Liver (tissue), 9 donors: Measurements from ENCODE around the gene APOBEC3G. TPM values are rescaled to one million over a fixed set of nuclear protein-coding genes. Genes with fewer than 3 reads are reported as not detected.
"Not testable (repeated sequence)": the region's sequence is repeated elsewhere in the genome, so short reads cannot be mapped to it uniquely, and the experiment has no call there.

Source experiments
- DNase-seq: peaks from one replicate; pipeline ENCODE4 v3.0.0-alpha.2; 2017; ENCODE audit warnings: low spot score
- H3K27ac ChIP-seq, 2 donors: one replicate each; pipeline ENCODE4 v1.7.0; 2013; ENCODE audit warnings: inconsistent platforms in 2 of 2, low read length in 2 of 2, control low read depth in 1 of 2, low read depth in 1 of 2, mild to moderate bottlenecking in 1 of 2
- H3K27me3 ChIP-seq, 4 donors: one replicate each; pipeline versions ENCODE4 v1.6.1 to v1.7.0; 2013; ENCODE audit warnings: low read length in 3 of 4, inconsistent platforms in 1 of 4, mild to moderate bottlenecking in 1 of 4, moderate library complexity in 1 of 4; ENCODE audit not compliant: control insufficient read depth in 4 of 4, insufficient read depth in 4 of 4
- H3K36me3 ChIP-seq, 4 donors: one replicate each; pipeline versions ENCODE4 v1.6.1 to v1.7.0; 2013; ENCODE audit warnings: low read length in 3 of 4, mild to moderate bottlenecking in 3 of 4, low read depth in 1 of 4, moderate library complexity in 1 of 4; ENCODE audit not compliant: control insufficient read depth in 4 of 4, insufficient read depth in 3 of 4
- H3K4me1 ChIP-seq, 4 donors: one replicate each; pipeline versions ENCODE4 v1.6.1 to v1.7.0; 2013; ENCODE audit warnings: low read length in 3 of 4, mild to moderate bottlenecking in 3 of 4, moderate library complexity in 1 of 4; ENCODE audit not compliant: control insufficient read depth in 4 of 4, insufficient read depth in 4 of 4
- H3K4me3 ChIP-seq, 3 donors: one replicate each; pipeline versions ENCODE4 v1.6.1 to v1.7.0; 2013; ENCODE audit warnings: low read length in 3 of 3, control low read depth in 1 of 3, low read depth in 1 of 3, mild to moderate bottlenecking in 1 of 3
- H3K9ac ChIP-seq, 2 donors: one replicate each; pipeline ENCODE4 v1.7.0; 2013; ENCODE audit warnings: low read length in 2 of 2, mild to moderate bottlenecking in 2 of 2, moderate library complexity in 2 of 2, control low read depth in 1 of 2, low read depth in 1 of 2
- H3K9me3 ChIP-seq, 4 donors: one replicate each; pipeline versions ENCODE4 v1.6.1 to v1.7.0; 2013; ENCODE audit warnings: low read length in 3 of 4; ENCODE audit not compliant: control insufficient read depth in 4 of 4
- EGR1 ChIP-seq, 2 donors: IDR thresholded peaks; 2 replicates each; pipeline ENCODE4 v1.6.1; 2016 to 2018; ENCODE audit warnings: antibody characterized with exemption in 2 of 2, low read depth in 2 of 2
- FOXA2 ChIP-seq: IDR thresholded peaks from 2 replicates; pipeline ENCODE4 v1.6.1; 2016; ENCODE audit warnings: antibody characterized with exemption
- HNF4A ChIP-seq, 2 donors: conservative IDR thresholded peaks; 2 replicates each; pipeline ENCODE4 v1.6.1; 2016; ENCODE audit warnings: antibody characterized with exemption in 2 of 2, mild to moderate bottlenecking in 2 of 2
- RAD21 ChIP-seq, 2 donors: IDR thresholded peaks; 2 replicates each; pipeline ENCODE4 v1.6.1; 2016; ENCODE audit warnings: antibody characterized with exemption in 2 of 2, mild to moderate bottlenecking in 2 of 2
- TAF1 ChIP-seq: conservative IDR thresholded peaks from 2 replicates; pipeline ENCODE4 v1.6.1; 2016; ENCODE audit warnings: antibody characterized with exemption, mild to moderate bottlenecking
- WGBS: extraction: QIAGEN DNeasy Blood & Tissue Kit; methylation state at CpG from one replicate; pipeline ENCODE4 v1.1.7; 2013; 5-methylcytosine and 5-hydroxymethylcytosine counted together
- polyA plus RNA-seq, 2 donors: library from polyadenylated mRNA; stranded (reverse) in 1 of 2; unstranded in 1 of 2; fragments of 200-250 nt in 1 of 2; fragments of >200 nt in 1 of 2; fragmentation: Nextera tagmentation in 1 of 2; extraction: Ambion mirVana in 1 of 2; gene quantifications; one replicate each; pipeline versions ENCODE4 v1.2.1 to v1.2.3, GENCODE V29; 2013 to 2015
- total RNA-seq, 2 donors: library from RNA; depleted of rRNA; stranded (reverse); fragments of >200 nt; gene quantifications; one replicate each; pipeline ENCODE4 v1.2.3, GENCODE V29; 2014
- donor health status: healthy.
- donor health status: healthy.
- donor health status: healthy.
- donor health status: healthy.
- donor health status: healthy.

Gene APOBEC3G
- total and polyA plus RNA-seq, 4 donors = 1.9 to 9.2 (median 2.9) TPM

GRCh38 chr22:39039306-39040126, 37.6 kb upstream of the APOBEC3G start:
- peaks cover 0 to 8% (median 6%) of the 10 kb centered on the region in 4 donors for H3K4me1 ChIP-seq
- no peak overlapping the region for H3K27ac ChIP-seq
- TF ChIP-seq HNF4A (conservative IDR thresholded peaks at IDR 0.05) = peak in 1 of 2 donors; percentile 4
- TF ChIP-seq EGR1 (IDR thresholded peaks at IDR 0.05; ENCODE audit: low read depth in 2 of 2) = no peak
- no peak overlapping the region for H3K4me3 ChIP-seq
- WGBS = 90% methylated on average over 19 of the region's 19 CpGs
- no peaks in the 10 kb centered on the region for H3K9me3 ChIP-seq
- H3K9ac ChIP-seq = no peak overlapping the region
- DNase-seq = no peak
- no peaks in the 10 kb centered on the region for H3K27me3 ChIP-seq
- H3K36me3 ChIP-seq = no peaks in the 10 kb centered on the region

- H3K27ac ChIP-seq = not testable (repeated sequence)
Observed at GRCh38 chr22:39040155-39040537, 36.9 kb upstream of the APOBEC3G start.

GRCh38 chr22:39040538-39041296, 36.4 kb upstream of the APOBEC3G start, which contains the start of gene APOBEC3F:
TSS of gene APOBEC3F (plus strand) at chr22:39040864. CDS start at chr22:39040961, 97 bp downstream.
- peak within 1 kb of the TSS; percentile 49 to 87 for H3K27ac ChIP-seq
- not testable (repeated sequence) for H3K9ac ChIP-seq, H3K4me1 ChIP-seq, H3K36me3 ChIP-seq, H3K27me3 ChIP-seq, H3K9me3 ChIP-seq
- DNase-seq = peak; percentile 55
- TF ChIP-seq RAD21 (IDR thresholded peaks at IDR 0.05) (peak in 1 of 2 donors; percentile 17), TAF1 (peak; percentile 25)
- H3K4me3 ChIP-seq = peak within 1 kb of the TSS; percentile 28 to 86 (median 63)
- WGBS = 1% methylated on average over 19 of the region's 21 CpGs

More at GRCh38 chr22:39040155-39040537, 36.9 kb upstream of the APOBEC3G start:
- H3K4me3 ChIP-seq = peak overlapping the region in 1 of 3 donors; percentile 86
- not testable (repeated sequence) for DNase-seq, H3K36me3 ChIP-seq, H3K4me1 ChIP-seq, H3K9me3 ChIP-seq, H3K27me3 ChIP-seq, H3K9ac ChIP-seq
- 36% methylated on average over 10 of the region's 14 CpGs for WGBS

GRCh38 chr22:39041908-39042307, 35.2 kb upstream of the APOBEC3G start:
- Histone ChIP-seq H3K9me3 (no peaks in the 10 kb centered on the region), H3K27me3 (no peaks in the 10 kb centered on the region), H3K9ac (no peak overlapping the region), H3K27ac (no peak overlapping the region), H3K36me3 (no peaks in the 10 kb centered on the region), H3K4me1 (peaks cover 0 to 8% (median 6%) of the 10 kb centered on the region in 4 donors), H3K4me3 (no peak overlapping the region)
- WGBS = 95% methylated on average over 7 of the region's 7 CpGs
- DNase-seq = no peak
- no peak for TF ChIP-seq FOXA2

GRCh38 chr22:39043063-39043462, 34.0 kb upstream of the APOBEC3G start:
- H3K9me3 ChIP-seq, H3K27ac ChIP-seq, H3K4me1 ChIP-seq, H3K4me3 ChIP-seq, DNase-seq, H3K9ac ChIP-seq, H3K27me3 ChIP-seq, H3K36me3 ChIP-seq: not testable (repeated sequence)
- WGBS = 96% methylated on average over 18 of the region's 18 CpGs

- DNase-seq, H3K27me3 ChIP-seq, H3K36me3 ChIP-seq, H3K4me1 ChIP-seq, H3K27ac ChIP-seq, H3K9ac ChIP-seq, H3K4me3 ChIP-seq, H3K9me3 ChIP-seq: not testable (repeated sequence)
- WGBS = 83% methylated on average over 14 of the region's 14 CpGs
Observed at GRCh38 chr22:39045136-39045535, 31.9 kb upstream of the APOBEC3G start.

- H3K9me3 ChIP-seq, H3K4me3 ChIP-seq, H3K27me3 ChIP-seq, H3K9ac ChIP-seq, H3K36me3 ChIP-seq, H3K27ac ChIP-seq, H3K4me1 ChIP-seq, DNase-seq: not testable (repeated sequence)
- WGBS = 85% methylated on average over 7 of the region's 7 CpGs
Observed at GRCh38 chr22:39049486-39049885, 27.6 kb upstream of the APOBEC3G start.
